NCI-H2196 treated with DMSO at 0.1 percent for 48 hours (cell line): Measurements from ENCODE around the gene SLC25A15.
"Not testable (repeated sequence)": the region's sequence is repeated elsewhere in the genome, so short reads cannot be mapped to it uniquely, and the experiment has no call there.

Experiments used
- DNase-seq: peaks from one replicate; lab custom pipeline; 2025; ENCODE audit not compliant: unreplicated experiment; lab: John Stamatoyannopoulos, UW

The SLC25A15 gene

DNA sequence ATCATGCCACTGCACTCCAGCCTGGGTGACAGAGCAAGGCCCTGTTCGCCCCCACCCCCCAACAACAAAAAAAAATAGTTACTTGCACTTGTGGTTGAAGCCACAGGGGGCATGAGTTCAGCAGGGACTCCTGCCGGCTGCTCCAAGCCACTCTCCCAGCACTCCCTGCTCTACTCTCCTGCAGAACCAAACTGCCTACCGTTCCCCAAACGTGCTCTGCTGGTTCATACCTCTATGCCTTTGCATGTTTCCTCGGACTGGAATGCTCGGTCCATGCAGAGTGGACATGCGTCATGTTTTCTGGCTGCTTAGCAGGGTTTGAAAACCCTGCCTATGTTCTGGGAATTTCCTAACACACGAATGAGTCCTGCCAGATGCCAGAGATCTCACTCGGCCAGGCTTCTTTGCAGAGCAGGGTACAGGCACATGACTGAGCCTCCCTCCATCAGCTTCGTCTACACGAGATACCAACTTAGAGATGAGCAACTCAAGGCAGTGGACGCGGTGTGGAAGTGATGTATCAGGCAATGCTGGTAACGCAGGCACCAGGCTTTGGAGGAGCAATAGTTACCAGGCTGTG lies 8.5 kb upstream of the SLC25A15 start:
- DNase-seq = no peak

DNA sequence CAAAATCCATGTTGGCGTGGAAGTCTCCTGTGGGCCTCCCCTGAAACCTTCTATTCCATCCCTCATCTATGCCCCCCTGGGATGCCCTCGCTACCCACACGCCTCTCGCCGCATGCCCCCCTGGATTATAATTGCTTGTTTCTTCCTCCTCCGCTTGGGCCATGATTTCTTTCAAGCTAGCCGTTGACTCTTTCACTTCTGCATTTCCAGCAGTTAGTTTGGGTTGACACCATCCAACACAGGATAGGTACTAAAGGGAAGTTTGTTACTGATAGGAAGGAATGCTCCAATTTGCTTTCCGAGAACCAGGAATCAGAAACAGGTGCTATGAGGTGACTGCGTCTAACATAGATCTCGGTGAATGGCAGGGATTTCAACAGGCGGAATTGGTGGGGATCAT lies 7.7 kb upstream of the SLC25A15 start:
- no peak for DNase-seq

DNA sequence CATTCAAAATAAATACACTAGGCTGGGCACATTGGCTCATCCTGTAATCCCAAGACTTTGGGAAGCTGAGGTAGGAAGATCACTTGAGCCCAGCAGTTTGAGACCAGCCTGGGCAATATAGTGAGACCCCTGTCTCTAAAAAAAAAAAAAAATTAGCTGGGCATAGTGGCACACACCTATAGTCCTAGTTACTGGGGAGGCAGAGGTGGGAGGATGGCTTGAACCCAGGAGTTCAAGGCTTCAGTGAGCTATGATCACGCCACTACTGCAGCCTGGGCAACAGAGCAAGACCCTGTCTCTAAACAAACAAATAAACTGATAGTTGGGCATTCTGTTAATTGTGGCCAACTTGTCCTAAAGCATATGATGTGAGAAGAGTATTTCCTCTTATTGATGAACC lies 6.4 kb upstream of the SLC25A15 start:
- not testable (repeated sequence) for DNase-seq

DNA sequence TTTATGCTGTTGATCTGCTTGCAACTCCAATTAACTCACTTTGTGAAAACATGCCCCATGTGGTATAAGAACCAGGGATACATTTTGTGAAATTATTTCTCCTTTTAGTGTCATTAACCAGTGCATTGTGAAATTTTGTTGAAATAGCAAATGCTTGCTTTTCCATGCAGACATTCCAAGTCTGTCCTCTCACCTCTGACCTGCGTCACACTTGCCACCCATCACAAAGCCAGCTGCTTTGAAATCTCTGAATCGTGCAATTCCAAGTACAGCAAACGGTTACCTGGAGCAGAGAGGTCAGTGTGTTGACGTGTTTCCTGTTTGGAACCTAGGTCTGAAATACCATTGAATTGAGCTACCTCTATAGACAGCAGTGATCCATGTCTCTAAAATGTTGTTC lies 4.9 kb upstream of the SLC25A15 start:
- no peak for DNase-seq

GRCh38 chr13:40786568-40786996 lies 2.8 kb upstream of the SLC25A15 start:
- no peak for DNase-seq

GRCh38 chr13:40787062-40787461 lies 2.3 kb upstream of the SLC25A15 start:
- DNase-seq = no peak

- not testable (repeated sequence) for DNase-seq
Measured at GRCh38 chr13:40788540-40789274, 704 bp upstream of the SLC25A15 start.

DNA sequence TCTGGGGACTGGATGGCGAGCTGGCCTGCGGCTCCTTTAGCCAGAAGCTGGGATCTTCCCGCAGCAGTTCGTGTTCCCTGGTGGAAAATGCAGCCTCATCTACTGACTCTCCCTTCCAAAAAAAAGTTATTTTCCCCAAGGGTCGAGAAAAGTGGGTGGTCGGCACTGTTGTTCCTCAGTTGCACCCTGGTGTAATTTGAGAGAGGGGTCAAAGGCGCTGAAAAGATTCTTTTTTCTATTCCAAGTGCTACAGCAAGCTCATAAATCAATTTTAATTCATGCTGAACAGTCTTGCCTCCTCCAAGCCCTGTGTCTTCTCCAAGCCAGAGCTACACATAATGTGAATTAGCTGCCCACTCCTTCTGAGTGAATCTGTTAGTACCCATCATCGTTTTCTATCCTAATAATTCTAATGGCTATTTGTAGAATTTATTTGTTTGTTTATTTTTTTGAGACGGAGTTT lies 774 bp downstream of the SLC25A15 start:
- no peak for DNase-seq

DNA sequence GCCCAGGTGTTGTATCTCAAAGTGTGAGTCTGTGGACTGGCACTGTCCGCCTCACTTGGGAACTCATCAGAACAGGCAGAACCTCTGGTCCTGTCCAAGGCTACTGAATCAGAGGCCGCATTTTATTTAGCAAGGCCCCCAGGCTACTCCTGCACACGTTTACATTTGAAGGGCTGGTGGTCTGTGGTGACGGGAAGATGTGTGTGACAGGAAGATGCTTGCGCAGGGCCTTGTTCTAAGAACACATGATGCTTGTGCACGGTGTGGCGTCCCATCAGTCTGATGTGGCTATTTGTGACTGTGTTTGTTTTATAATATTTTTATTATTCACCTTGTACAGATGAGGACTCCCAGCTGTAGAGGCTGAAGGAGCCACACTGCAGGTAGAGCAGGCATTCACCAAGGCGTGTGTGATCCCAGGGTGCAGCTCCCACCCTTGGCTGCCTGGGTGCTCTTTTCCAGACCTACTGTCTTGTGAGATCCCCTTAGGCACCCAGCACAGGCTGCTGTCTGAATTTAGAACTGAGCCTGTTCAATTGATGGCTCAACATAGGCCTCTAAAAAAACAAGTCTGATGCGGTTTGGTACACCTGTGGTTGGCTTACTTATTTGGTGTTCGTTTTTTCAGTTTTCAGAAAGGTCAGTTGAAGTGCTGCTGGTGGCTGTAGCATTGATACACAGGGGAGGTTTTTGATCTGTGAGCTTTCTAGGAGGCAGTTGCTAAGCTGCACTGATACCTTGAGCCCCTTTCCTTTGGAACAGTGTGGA lies 3.1 kb downstream of the SLC25A15 start:
- DNase-seq = no peak

DNA sequence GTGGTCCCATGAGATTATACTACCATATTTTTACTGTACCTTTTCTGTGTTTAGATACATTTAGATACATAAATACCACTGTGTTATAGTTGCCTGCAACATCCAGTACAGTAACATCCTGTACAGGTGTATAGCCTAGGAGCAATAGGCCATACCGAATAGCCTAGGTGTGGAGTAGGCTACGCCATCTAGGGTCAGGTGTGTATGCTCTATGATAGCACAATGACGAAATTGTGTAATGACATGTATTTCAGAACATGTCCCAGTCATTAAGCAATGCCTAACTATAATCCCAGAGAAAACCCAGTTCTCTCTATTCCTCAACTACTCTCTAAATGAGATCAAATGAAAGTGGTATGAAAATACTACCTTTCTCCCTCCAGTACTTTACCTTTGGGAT lies 3.9 kb downstream of the SLC25A15 start:
- no peak for DNase-seq

- no peak for DNase-seq
Measured at GRCh38 chr13:40794414-40795368, 5.3 kb downstream of the SLC25A15 start.

- no peak for DNase-seq
Measured at GRCh38 chr13:40796649-40797048, 7.2 kb downstream of the SLC25A15 start.

GRCh38 chr13:40798380-40798779 lies 9.0 kb downstream of the SLC25A15 start:
- DNase-seq = no peak

- no peak for DNase-seq
Measured at GRCh38 chr13:40799508-40799907, 10.1 kb downstream of the SLC25A15 start.

GRCh38 chr13:40800559-40800958 lies 11.1 kb downstream of the SLC25A15 start:
- no peak for DNase-seq

DNA sequence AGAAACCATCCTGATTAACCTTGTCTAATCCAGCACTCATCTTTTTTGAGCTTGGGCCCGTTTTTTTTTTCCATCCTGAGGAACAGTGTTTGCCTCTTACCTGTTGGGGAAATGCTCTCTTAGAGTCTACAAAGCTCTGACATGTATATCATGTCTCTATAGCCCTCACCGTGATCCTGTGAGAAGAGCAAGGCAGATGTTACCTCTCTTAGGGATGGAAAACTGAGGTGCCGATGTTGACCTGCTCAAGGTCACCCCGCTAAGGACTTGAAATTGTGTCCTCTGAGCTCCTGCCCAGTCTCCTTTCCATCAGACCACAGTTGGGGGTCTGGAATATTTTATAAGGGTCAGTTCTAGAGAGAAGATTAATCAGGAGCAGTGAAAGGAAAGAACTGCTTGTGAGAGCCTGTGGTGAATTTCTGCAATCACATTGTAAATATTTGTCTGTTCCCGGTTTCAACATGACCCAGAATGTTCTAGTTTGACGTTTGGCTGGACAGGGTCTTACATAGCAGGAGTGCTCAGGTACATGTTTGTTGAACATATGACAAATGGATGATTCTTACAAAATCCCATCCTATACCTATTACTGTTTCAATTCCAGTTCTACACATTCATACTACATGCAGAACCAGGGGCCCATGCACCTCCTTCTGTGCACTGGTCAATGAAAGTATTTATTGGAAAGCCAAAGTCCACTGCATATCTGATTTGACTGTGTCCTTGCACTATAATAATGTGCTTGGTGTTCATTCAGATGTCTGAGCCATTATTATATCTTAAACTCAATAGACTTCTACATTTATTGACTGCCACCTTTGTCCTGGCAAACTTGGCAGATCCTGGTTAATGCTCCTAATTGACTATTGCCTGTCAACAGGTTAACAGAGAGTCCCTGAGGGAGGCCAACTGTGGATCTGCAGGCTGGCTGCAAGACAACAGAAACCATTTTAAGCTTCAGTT lies 12.1 kb downstream of the SLC25A15 start:
- DNase-seq = no peak

DNA sequence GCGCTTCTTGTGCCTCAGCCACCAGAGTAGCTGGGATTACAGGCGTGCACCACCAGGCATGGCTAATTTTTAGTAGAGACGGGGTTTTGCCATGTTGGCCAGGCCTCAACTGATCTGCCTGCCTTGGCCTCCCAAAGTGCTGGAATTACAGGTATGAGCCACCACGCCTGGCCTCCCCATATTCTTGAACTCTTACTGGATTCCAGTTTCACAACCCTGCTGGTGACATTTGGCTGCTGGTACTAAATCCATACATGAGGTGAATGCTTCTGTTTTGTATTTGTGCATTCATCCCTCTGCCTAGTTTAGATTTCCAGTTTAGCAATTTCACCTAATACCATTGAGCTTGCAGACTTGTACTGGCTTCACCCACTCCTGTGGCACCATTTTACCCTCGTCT lies 13.9 kb downstream of the SLC25A15 start:
- no peak for DNase-seq

DNA sequence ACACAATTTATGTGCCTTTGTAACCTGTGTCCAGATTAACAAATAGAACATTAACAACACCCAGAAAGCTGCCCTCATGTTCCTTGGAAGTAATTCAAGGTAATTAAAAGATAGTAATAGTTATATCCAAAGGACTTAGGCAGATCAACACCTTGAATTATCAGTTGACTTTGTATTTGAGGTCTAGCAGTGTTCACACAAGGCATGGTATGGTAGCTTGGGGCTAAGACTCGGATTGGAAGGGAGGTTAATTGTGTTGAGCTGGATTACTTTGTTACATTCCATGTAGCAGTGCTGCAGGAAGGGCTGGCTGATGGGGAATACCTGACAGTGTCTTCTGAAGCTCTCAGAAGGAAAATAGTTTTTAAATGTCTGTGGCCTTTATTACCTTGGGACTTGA lies 16.8 kb downstream of the SLC25A15 start:
- no peak for DNase-seq

GRCh38 chr13:40809471-40809870 lies 20.1 kb downstream of the SLC25A15 start:
- no peak for DNase-seq

- no peak for DNase-seq
Measured at GRCh38 chr13:40812102-40812501, 22.7 kb downstream of the SLC25A15 start.
